Endothelial cell of umbilical vein (primary cell): ENCODE measurements around the gene HOXC12. TPM values are rescaled to one million over a fixed set of nuclear protein-coding genes. Genes with fewer than 3 reads are reported as not detected.

Experiments used
- BruUV-seq: library from RNA; stranded (reverse); fragments of 400-500 nt; replicated peaks from 2 replicates; lab custom pipeline; 2021; lab: Mats Ljungman, UMichigan
- CTCF ChIA-PET: fragments of 300-600, 350-600 bp; sonication (Branson Sonifier 250); formaldehyde crosslinking; loops from one replicate; lab custom pipeline; 2021; ENCODE audit warnings: antibody characterized with exemption, inconsistent platforms; lab: Charles Lee
- POLR2A ChIA-PET: fragments of 300-600, 350-600 bp; sonication (Branson Sonifier 250); formaldehyde crosslinking; loops from one replicate; lab custom pipeline; 2021; ENCODE audit warnings: antibody characterized with exemption, inconsistent platforms; lab: Charles Lee
- DNase-seq: peaks from one replicate; pipeline ENCODE4 v3.0.0-alpha.2; 2011; ENCODE audit warnings: low read depth, low spot score
- FAIRE-seq: peaks from 2 replicates; lab custom pipeline; 2011; peaks lifted over from hg19 to GRCh38; lab: Jason Lieb, UNC
- H2AFZ ChIP-seq: 2 replicates; pipeline ENCODE4 v1.6.0; 2012; ENCODE audit warnings: low read depth, low read length, control low read depth, inconsistent platforms
- H3K27ac ChIP-seq: 2 replicates; pipeline ENCODE4 v1.5.1; 2011; ENCODE audit warnings: low read depth, mild to moderate bottlenecking, control low read depth, low read length, moderate library complexity; ENCODE audit not compliant: insufficient read depth
- H3K27me3 ChIP-seq, 2 experiments: 2 replicates each; pipeline versions ENCODE4 v1.6.0 to v1.6.1; 2011; ENCODE audit warnings: low read length in 2 of 2, mixed read lengths in 1 of 2; ENCODE audit not compliant: control insufficient read depth in 2 of 2, insufficient read depth in 2 of 2
- H3K36me3 ChIP-seq, 2 experiments: 2 replicates in 1 of 2; 3 replicates in 1 of 2; pipeline ENCODE4 v1.5.1; 2011; ENCODE audit warnings: low read length in 2 of 2, mild to moderate bottlenecking in 1 of 2, moderate library complexity in 1 of 2; ENCODE audit not compliant: control insufficient read depth in 2 of 2, insufficient read depth in 2 of 2; ENCODE audit errors: extremely low read depth in 1 of 2
- H3K4me1 ChIP-seq: 3 replicates; pipeline ENCODE4 v1.5.1; 2011; ENCODE audit warnings: mild to moderate bottlenecking, low read length; ENCODE audit not compliant: control insufficient read depth, insufficient read depth; ENCODE audit errors: extremely low read depth
- H3K4me2 ChIP-seq: 2 replicates; pipeline ENCODE4 v1.6.1; 2011; ENCODE audit warnings: low read length, control low read depth, mixed read lengths; ENCODE audit not compliant: insufficient read depth
- H3K4me3 ChIP-seq, 3 experiments: fragments of 200-600 bp in 1 of 3; sonication (generic), shearing (Covaris generic) in 1 of 3; replicated peaks in 1 of 3; 2 replicates each; pipeline ENCODE4 v1.5.1; 2011 to 2016; ENCODE audit warnings: control low read depth in 3 of 3, low read length in 3 of 3, mild to moderate bottlenecking in 2 of 3, inconsistent platforms in 1 of 3, low read depth in 1 of 3, moderate library complexity in 1 of 3; ENCODE audit not compliant: insufficient read depth in 1 of 3
- H3K79me2 ChIP-seq: 2 replicates; pipeline ENCODE4 v1.6.0; 2012; ENCODE audit warnings: low read length, inconsistent platforms; ENCODE audit not compliant: control insufficient read depth, insufficient read depth
- H3K9ac ChIP-seq: replicated peaks from 2 replicates; pipeline ENCODE3; 2011; ENCODE audit warnings: low read length, control low read depth; ENCODE audit not compliant: insufficient read depth; ENCODE audit errors: extremely low read depth
- H3K9me1 ChIP-seq: replicated peaks from 3 replicates; pipeline ENCODE4 v1.6.0; 2011; ENCODE audit warnings: mild to moderate bottlenecking, low read length; ENCODE audit not compliant: control insufficient read depth, insufficient read depth; ENCODE audit errors: extremely low read depth
- H3K9me3 ChIP-seq: replicated peaks from 2 replicates; pipeline ENCODE4 v1.5.1; 2012; ENCODE audit warnings: low read length, inconsistent platforms; ENCODE audit not compliant: control insufficient read depth, insufficient read depth
- H4K20me1 ChIP-seq: replicated peaks from 2 replicates; pipeline ENCODE3; 2011; ENCODE audit warnings: mild to moderate bottlenecking, low read length; ENCODE audit not compliant: control insufficient read depth, insufficient read depth; ENCODE audit errors: extremely low read depth
- CTCF ChIP-seq, 2 donors: IDR thresholded peaks; 1 replicate in 1 of 2; 2 replicates in 1 of 2; pipeline ENCODE4 v1.5.1; 2011; ENCODE audit warnings: low read length in 2 of 2, mild to moderate bottlenecking in 2 of 2, moderate library complexity in 2 of 2, control low read depth in 1 of 2, inconsistent platforms in 1 of 2, low read depth in 1 of 2; ENCODE audit not compliant: insufficient read depth in 1 of 2; ENCODE audit errors: extremely low read depth in 1 of 2
- EZH2 ChIP-seq: IDR thresholded peaks from 2 replicates; pipeline ENCODE4 v1.6.1; 2012; ENCODE audit warnings: borderline replicate concordance, low read depth, mild to moderate bottlenecking, moderate library complexity, low read length, inconsistent platforms; ENCODE audit not compliant: severe bottlenecking
- JUN ChIP-seq: IDR thresholded peaks from 2 replicates; pipeline ENCODE4 v1.6.1; 2011; ENCODE audit warnings: borderline replicate concordance, low read depth; ENCODE audit not compliant: insufficient read length, insufficient read depth
- MYC ChIP-seq: IDR thresholded peaks from one replicate; pipeline ENCODE4 v1.6.1; 2011; ENCODE audit warnings: mild to moderate bottlenecking, low read depth, low read length
- POLR2A ChIP-seq: IDR thresholded peaks from 2 replicates; pipeline ENCODE4 v1.6.1; 2012; ENCODE audit warnings: low read depth, mild to moderate bottlenecking, control low read depth, low read length
- dilution Hi-C: fragments of 300-500 bp; cut with MboI; formaldehyde crosslinking; loops from one replicate; pipeline ENCODE4 v1.15.0; 2019; ENCODE audit warnings: low sequenced_read_pairs; ENCODE audit not compliant: extremely low pct_ligation_motif_present
- intact Hi-C: fragments of 100-400 bp; cut with micrococcal nuclease; formaldehyde crosslinking; loops from one replicate; pipeline ENCODE4 v1.10.0; 2022
- polyA plus RNA-seq, 4 experiments: library from polyadenylated mRNA; depleted of rRNA in 3 of 4; stranded (reverse) in 3 of 4; unstranded in 1 of 4; fragments of >200 nt; gene quantifications; 2 replicates each; pipeline versions ENCODE4 v1.2.1 to v1.2.3, GENCODE V29; 2011 to 2012; ENCODE audit warnings: missing spikeins in 1 of 4
- total RNA-seq: library from RNA; stranded (reverse); gene quantifications from 2 replicates; pipeline ENCODE4 v1.2.3, GENCODE V29; 2021
- TF ChIP-seq, protein P1 (sequence below): IDR thresholded peaks from 2 replicates; pipeline ENCODE4 v1.6.1; 2011; ENCODE audit not compliant: insufficient read depth, insufficient read length

Gene HOXC12
- total and polyA plus RNA-seq, 2 donors (not counting 3 experiments of a cell fraction or from before 2014, with no cell fraction given) = not detected

- no peak for TF ChIP-seq POLR2A
- TF ChIP-seq JUN = no peak
- no peak for TF ChIP-seq MYC
- no peak for TF ChIP-seq EZH2
- Histone ChIP-seq H3K9ac (no peak overlapping the region), H4K20me1 (no peaks in the 10 kb centered on the region), H3K9me3 (no peaks in the 10 kb centered on the region), H3K4me1 (no peaks in the 10 kb centered on the region), H3K4me2 (no peak overlapping the region), H3K27me3 (peaks cover 88 to 99% of the 10 kb centered on the region in 2 experiments), H3K27ac (no peak overlapping the region), H3K36me3 (no peaks in the 10 kb centered on the region), H3K4me3 (no peak overlapping the region), H3K79me2 (no peaks in the 10 kb centered on the region), H2AFZ (no peak overlapping the region), H3K9me1 (no peaks in the 10 kb centered on the region)
- intact Hi-C loops (no loop called here), dilution Hi-C loops (no loop called here)
- no TSS peak for BruUV-seq
- no peak for FAIRE-seq
- ChIA-PET POLR2A (no interaction called here), CTCF (interaction anchor here (1.1 to 1.2 kb wide), 2 partner anchors 229 to 233 kb away, joined by 4 to 5 read pairs; no protein-coding TSS in a partner anchor)
- no peak for DNase-seq
Measured at GRCh38 chr12:53972152-53972702, 17.5 kb downstream of the HOXC12 start.

GRCh38 chr12:53972722-53973235 is 18.1 kb downstream of the HOXC12 start, which contains the start of gene HOXC11:
Gene HOXC11 (plus strand): TSS chr12:53973126. CDS start chr12:53973242, 116 bp downstream.
- H3K4me3 ChIP-seq = no peak within 1 kb of the TSS
- H3K9me3 ChIP-seq = no peaks in the 10 kb centered on the region
- peaks cover 89 to 99% of the 10 kb centered on the region in 2 experiments for H3K27me3 ChIP-seq
- ChIA-PET POLR2A (no interaction called here), CTCF (interaction anchor here (1.1 to 1.2 kb wide), 2 partner anchors 229 to 233 kb away, joined by 4 to 5 read pairs; no protein-coding TSS in a partner anchor)
- H2AFZ ChIP-seq = no peak within 1 kb of the TSS
- H3K4me2 ChIP-seq = no peak within 1 kb of the TSS
- FAIRE-seq = no peak
- H3K9me1 ChIP-seq = no peaks in the 10 kb centered on the region
- dilution Hi-C loops = no loop called here
- H3K27ac ChIP-seq = no peak within 1 kb of the TSS
- TF ChIP-seq JUN (no peak), POLR2A (no peak), CTCF (IDR thresholded peaks at IDR 0.05; ENCODE audit: extremely low read depth in 1 of 2, insufficient read depth in 1 of 2, low read depth in 1 of 2, low read length in 2 of 2) (no peak), MYC (no peak)
- TF ChIP-seq, protein P1, sequence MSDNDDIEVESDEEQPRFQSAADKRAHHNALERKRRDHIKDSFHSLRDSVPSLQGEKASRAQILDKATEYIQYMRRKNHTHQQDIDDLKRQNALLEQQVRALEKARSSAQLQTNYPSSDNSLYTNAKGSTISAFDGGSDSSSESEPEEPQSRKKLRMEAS = no peak
- intact Hi-C loops = no loop called here
- H4K20me1 ChIP-seq = no peaks in the 10 kb centered on the region
- no peak within 1 kb of the TSS for H3K9ac ChIP-seq
- no TSS peak for BruUV-seq
- no peak for DNase-seq
- H3K4me1 ChIP-seq = no peaks in the 10 kb centered on the region
- H3K79me2 ChIP-seq = no peaks in the 10 kb centered on the region
- no peaks in the 10 kb centered on the region for H3K36me3 ChIP-seq
